Activated T-cell treated with anti-CD3 and anti-CD28 coated beads, Interleukin-2, amount 50 U/mL, for 72 hours (primary cell): Measurements from ENCODE around the gene TUBB1. TPM values are rescaled to one million over a fixed set of nuclear protein-coding genes. Genes with fewer than 3 reads are reported as not detected.
"Not testable (repeated sequence)": the region's sequence is repeated elsewhere in the genome, so short reads cannot be mapped to it uniquely, and the experiment has no call there.

Experiments
- ATAC-seq, 2 donors: fragments of 150-1000 bp; cut with Tn5 transposase; replicated peaks in 1 of 2; 2 replicates each; pipeline ENCODE4 v1.10.0; 2021; ENCODE audit warnings: moderate library complexity in 2 of 2, mild to moderate bottlenecking in 1 of 2
- DNase-seq, 2 donors: peaks; one replicate each; pipeline ENCODE4 v3.0.0; 2021 to 2022; ENCODE audit warnings: mixed read lengths in 1 of 2
- H3K27ac Mint-ChIP-seq: one replicate; pipeline ENCODE4 v1.8.0; 2022; ENCODE audit warnings: mild to moderate bottlenecking, moderate library complexity, mixed read lengths
- H3K27me3 Mint-ChIP-seq: one replicate; pipeline ENCODE4 v1.8.0; 2022; ENCODE audit warnings: low read depth, mixed read lengths
- H3K36me3 Mint-ChIP-seq, 2 donors: one replicate each; pipeline ENCODE4 v1.8.0; 2022; ENCODE audit warnings: mixed read lengths in 2 of 2, mild to moderate bottlenecking in 1 of 2; ENCODE audit not compliant: insufficient read depth in 2 of 2
- H3K4me1 Mint-ChIP-seq: one replicate; pipeline ENCODE4 v1.8.0; 2022; ENCODE audit warnings: low read depth, mixed read lengths
- H3K4me3 Mint-ChIP-seq, 2 donors: one replicate each; pipeline ENCODE4 v1.8.0; 2022; ENCODE audit warnings: mild to moderate bottlenecking in 2 of 2, mixed read lengths in 2 of 2, moderate library complexity in 2 of 2
- H3K9me3 Mint-ChIP-seq, 2 donors: one replicate each; pipeline ENCODE4 v1.8.0; 2022; ENCODE audit warnings: mixed read lengths in 2 of 2
- total RNA-seq, 2 donors: library from RNA; stranded (reverse); gene quantifications; one replicate each; pipeline ENCODE4 v1.2.3, GENCODE V29; 2022

TUBB1 gene
- total RNA-seq, 2 donors from 2014 or later: not detected

DNA sequence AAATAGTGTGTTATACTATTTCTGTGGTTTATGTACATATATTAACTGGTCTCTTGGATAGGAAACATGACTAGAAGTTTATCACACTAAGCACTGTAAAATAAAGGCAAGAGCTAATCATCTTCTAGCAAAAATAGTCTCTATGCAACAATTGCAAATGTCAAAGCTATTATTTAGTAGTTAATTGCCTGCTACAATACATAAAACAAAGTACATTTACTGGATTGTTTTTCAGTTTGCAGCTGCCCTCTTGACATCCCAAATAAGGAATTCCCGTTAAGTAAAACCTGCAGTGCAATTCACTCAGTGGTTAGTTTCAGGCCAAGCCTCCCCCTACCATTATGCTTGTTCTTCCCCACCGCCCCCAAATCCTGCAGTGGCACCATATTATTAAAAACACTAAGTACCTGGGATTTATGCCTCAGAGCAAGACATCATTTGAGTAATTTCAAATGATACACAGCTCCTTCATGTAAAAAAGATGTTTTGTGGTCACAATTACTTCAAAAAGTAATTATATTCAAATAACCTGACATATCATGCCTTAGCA is 14.5 kb downstream of the TUBB1 start:
- ATAC-seq: no peak

DNA sequence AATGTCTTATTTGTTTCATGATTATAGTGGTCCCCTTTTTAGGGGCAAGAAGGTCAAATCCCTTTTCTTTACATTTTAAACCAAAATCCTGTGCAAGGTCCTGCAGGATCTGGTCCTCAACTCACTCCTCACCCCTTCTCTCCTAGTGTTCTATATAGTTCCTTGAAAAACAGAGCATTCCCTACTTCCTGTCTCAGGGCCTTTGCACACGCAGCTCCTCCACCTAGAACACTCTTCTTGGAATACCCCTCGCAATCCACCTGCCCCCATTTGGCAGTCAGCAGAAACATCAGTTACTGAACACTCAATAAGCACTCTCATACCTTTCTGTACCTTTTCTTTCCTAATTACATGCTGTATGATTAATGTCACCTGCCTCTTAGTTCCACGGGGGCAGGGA is 16.2 kb downstream of the TUBB1 start:
- DNase-seq (no peak), ATAC-seq (no peak)
- Mint-ChIP-seq H3K4me1 (peaks cover 77% of the 10 kb centered on the region), H3K4me3 (no peak overlapping the region), H3K27ac (peak overlapping the region; percentile 66), H3K36me3 (peaks cover 13 to 45% of the 10 kb centered on the region in 2 donors), H3K27me3 (no peaks in the 10 kb centered on the region), H3K9me3 (no peaks in the 10 kb centered on the region)

More for the DNA sequence above, 14.5 kb downstream of the TUBB1 start:
- no peak overlapping the region for H3K27ac Mint-ChIP-seq
- H3K4me1 Mint-ChIP-seq: peaks cover 77% of the 10 kb centered on the region
- no peak for DNase-seq
- H3K36me3 Mint-ChIP-seq: peaks cover 14 to 52% of the 10 kb centered on the region in 2 donors
- H3K9me3 Mint-ChIP-seq: no peaks in the 10 kb centered on the region
- peak overlapping the region in 1 of 2 donors; percentile 40 for H3K4me3 Mint-ChIP-seq
- H3K27me3 Mint-ChIP-seq: no peaks in the 10 kb centered on the region

DNA sequence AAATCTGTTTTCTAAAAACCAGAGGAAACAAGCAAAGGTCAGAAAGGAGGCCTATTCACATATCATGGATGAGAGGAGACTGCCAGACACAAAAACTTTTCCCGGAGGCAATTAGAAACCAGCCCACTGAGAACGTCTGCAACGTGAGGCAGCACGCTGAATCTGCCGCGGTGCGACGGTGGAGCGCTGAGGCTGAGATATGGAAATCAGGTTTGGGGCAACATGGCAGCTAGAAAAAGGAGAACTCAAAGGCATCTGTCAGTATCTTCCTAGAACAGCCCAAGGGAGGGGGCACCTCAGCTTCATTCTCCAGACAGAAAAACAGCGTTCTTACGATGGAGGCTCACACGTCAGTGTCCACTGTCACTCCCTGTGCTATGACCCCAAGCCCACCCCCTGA is 18.2 kb downstream of the TUBB1 start:
- peaks cover 80% of the 10 kb centered on the region for H3K4me1 Mint-ChIP-seq
- ATAC-seq: no peak
- peak overlapping the region; percentile 83 for H3K27ac Mint-ChIP-seq
- peaks cover 16 to 48% of the 10 kb centered on the region in 2 donors for H3K36me3 Mint-ChIP-seq
- peak overlapping the region in 1 of 2 donors; percentile 42 for H3K4me3 Mint-ChIP-seq
- no peaks in the 10 kb centered on the region for H3K9me3 Mint-ChIP-seq
- DNase-seq: no peak
- no peaks in the 10 kb centered on the region for H3K27me3 Mint-ChIP-seq

DNA sequence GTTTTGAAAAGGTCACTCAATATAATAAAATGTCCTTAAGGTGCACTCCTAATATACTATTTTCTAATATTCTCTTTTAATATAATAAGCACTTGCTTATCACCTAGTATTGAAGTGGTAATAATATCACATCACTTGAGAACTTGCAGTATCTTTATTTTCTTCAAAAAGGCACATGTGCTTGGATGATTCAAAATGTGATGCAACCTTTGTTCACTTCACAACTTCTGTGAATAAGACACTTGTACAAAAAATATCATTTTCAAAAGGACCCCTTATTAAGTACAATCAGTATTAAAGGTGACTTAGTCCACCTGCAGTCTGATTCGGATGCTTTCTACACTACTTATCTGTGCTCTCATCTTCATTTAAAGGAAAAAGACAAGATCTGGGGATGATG is 20.0 kb downstream of the TUBB1 start:
- Mint-ChIP-seq H3K27me3 (no peaks in the 10 kb centered on the region), H3K4me1 (peaks cover 80% of the 10 kb centered on the region), H3K27ac (peak overlapping the region; percentile 51), H3K4me3 (peak overlapping the region; percentile 80 to 87), H3K9me3 (no peaks in the 10 kb centered on the region), H3K36me3 (peaks cover 16 to 44% of the 10 kb centered on the region in 2 donors)
- ATAC-seq (no peak), DNase-seq (no peak)

DNA sequence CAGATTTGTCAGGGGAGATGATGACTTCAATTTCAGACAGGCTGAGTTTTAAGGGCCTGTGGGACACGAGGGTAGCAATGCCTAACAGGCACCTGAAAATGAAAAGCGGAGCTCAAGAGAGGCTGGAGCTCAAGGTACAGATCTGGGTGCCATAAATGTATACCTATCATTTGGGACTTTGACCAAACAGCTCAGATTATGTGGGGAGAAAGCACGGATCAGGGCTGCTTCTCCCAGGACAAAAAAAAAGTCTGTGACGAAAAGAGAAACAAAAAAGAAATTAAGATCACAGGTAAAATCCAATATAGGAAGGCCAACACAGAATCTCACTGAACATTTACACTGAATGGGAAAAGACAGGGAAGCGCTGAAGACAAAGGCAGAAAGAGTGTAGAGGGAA is 21.4 kb downstream of the TUBB1 start:
- H3K27me3 Mint-ChIP-seq: no peaks in the 10 kb centered on the region
- no peaks in the 10 kb centered on the region for H3K9me3 Mint-ChIP-seq
- H3K36me3 Mint-ChIP-seq: peaks cover 12 to 37% of the 10 kb centered on the region in 2 donors
- H3K4me3 Mint-ChIP-seq: peak overlapping the region; percentile 80 to 87
- peaks cover 67% of the 10 kb centered on the region for H3K4me1 Mint-ChIP-seq
- H3K27ac Mint-ChIP-seq: peak overlapping the region; percentile 51
- ATAC-seq (no peak), DNase-seq (no peak)

DNA sequence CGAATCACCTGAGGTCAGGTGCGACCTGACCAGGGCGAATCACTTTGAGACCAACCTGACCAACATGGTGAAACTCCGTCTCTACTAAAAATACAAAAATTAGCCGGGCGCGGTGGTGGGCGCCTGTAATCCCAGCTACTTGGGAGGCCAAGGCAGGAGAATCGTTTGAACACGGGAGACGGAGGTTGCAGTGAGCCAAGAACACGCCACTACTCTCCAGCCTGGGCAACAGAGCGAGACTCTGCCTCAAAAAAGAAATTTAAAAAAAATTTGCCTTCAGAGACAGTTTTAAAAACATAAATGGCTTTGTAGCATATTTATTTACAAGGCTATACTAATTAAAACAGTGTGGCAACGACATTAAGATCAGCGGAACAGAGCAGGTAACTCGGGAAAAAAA is 22.3 kb downstream of the TUBB1 start:
- Mint-ChIP-seq H3K4me3 (peak overlapping the region; percentile 80 to 87), H3K27ac (peak overlapping the region; percentile 51), H3K36me3 (peaks cover 9 to 30% of the 10 kb centered on the region in 2 donors), H3K4me1 (peaks cover 62% of the 10 kb centered on the region)
- not testable (repeated sequence) for H3K27me3 Mint-ChIP-seq, H3K9me3 Mint-ChIP-seq, DNase-seq, ATAC-seq

DNA sequence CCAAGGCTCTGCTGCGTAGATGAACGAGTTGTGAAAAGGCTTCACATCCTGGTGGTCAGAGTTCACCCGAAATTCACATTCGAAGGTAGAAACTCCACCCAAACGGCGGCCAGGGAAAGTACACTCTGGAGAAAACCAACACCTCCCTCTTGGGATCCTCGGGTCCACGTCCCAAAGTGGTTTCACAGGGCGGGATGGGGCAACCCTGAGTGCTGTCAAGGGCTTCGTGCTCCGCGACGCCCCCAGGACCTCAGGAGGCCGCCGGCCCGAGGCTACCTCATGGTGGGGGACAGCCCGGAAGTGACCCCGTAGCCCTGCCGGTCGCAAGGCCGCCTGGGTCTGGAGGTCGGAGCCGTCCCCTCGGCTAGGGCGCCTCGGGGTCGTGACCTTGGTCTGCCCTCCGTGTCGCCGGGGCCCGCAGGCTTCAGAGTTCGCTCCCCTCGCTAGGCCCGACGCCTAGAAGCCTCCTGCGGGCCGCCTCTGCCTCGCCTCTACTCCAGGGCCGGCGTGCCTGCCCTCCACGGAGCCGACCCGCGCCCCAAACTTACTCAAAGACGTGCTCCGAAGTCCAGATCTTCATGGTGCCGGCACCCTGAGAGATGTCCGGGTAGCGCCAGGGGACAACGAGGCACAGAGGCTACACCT is 23.0 kb downstream of the TUBB1 start, which contains the start of gene PRELID3B:
PRELID3B (minus strand) TSS at position 636 of the 645 bp plus-strand sequence; CDS start at position 580, 56 bp downstream.
- Mint-ChIP-seq H3K36me3 (peaks cover 9 to 22% of the 10 kb centered on the region in 2 donors), H3K27me3 (no peaks in the 10 kb centered on the region), H3K27ac (peak within 1 kb of the TSS; percentile 98), H3K9me3 (no peaks in the 10 kb centered on the region), H3K4me1 (peaks cover 57% of the 10 kb centered on the region), H3K4me3 (peak within 1 kb of the TSS; percentile 87 to 94)
- ATAC-seq (peak; percentile 45 to 58), DNase-seq (peak in 1 of 2 donors; percentile 46)

DNA sequence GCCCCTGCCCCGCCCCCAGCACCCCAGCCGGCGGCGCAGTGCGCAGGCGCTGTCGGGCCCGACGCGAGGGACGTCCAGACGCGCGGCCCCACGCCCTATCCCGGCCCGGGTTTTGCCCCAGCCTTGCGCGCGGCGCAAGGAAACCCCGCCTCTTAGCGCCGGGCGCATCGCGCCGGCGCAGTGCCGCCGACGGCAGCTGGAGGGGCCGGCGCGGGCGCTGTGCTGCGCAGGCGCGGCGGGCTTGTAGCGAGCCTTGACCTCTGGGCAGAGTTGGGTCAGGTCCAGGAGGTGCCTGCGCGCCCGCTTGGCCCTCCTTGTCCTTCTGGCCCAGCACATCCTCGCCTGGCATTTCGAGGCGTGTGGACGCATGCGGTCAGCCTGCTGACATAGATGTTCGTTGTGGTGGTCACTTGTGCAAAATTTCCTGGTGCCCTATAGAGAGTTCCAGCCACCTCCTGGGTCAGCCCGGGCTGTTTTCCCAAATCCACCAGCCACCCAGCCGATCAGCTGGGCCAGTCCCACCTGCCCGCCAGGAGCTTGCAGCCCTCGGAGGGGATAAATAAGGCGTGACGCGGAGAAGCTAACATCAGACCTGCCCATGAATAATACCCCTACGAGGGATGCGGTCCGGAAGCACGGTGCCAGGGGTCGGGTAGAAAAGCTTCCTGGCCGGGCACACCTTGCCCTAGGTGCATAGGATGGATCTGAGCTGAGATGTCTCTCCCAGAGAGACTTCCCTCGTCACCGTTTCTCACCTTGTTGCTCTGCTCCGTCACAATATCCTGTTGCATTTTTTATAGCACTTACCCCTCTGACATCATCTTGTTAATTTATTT is 23.8 kb downstream of the TUBB1 start:
- Mint-ChIP-seq H3K4me1 (peaks cover 58% of the 10 kb centered on the region), H3K27ac (peak overlapping the region; percentile 98), H3K27me3 (no peaks in the 10 kb centered on the region), H3K9me3 (peaks cover 0 to 2% of the 10 kb centered on the region in 2 donors), H3K36me3 (peaks cover 8 to 17% of the 10 kb centered on the region in 2 donors), H3K4me3 (peak overlapping the region; percentile 87 to 94)
- DNase-seq: peak; percentile 96 to 98
- peak; percentile 96 for ATAC-seq

DNA sequence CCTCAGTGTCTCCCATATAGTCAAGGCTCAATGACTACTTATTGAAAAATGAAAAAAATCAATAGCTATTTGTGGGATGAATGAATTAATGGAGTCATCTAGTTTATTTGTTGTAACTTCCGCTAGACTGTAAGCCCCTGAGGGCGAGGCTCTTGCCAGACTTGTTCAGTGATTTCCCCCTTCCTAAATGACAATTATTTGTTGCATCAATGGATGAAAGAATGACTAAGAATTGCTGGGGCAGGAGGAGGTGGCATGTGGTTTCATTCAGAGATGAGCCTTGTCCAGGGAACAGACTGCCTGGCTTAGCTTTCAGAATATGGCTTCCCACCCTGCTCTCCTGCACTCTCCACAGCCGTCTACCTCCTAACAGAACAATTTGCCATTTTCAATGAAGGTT is 24.5 kb downstream of the TUBB1 start:
- no peak for ATAC-seq
- H3K4me1 Mint-ChIP-seq: peaks cover 59% of the 10 kb centered on the region
- peaks cover 0 to 2% of the 10 kb centered on the region in 2 donors for H3K9me3 Mint-ChIP-seq
- H3K27me3 Mint-ChIP-seq: no peaks in the 10 kb centered on the region
- DNase-seq: peak; percentile 18 to 22
- H3K36me3 Mint-ChIP-seq: peaks cover 8 to 17% of the 10 kb centered on the region in 2 donors
- peak overlapping the region; percentile 98 for H3K27ac Mint-ChIP-seq
- peak overlapping the region; percentile 87 to 94 for H3K4me3 Mint-ChIP-seq

DNA sequence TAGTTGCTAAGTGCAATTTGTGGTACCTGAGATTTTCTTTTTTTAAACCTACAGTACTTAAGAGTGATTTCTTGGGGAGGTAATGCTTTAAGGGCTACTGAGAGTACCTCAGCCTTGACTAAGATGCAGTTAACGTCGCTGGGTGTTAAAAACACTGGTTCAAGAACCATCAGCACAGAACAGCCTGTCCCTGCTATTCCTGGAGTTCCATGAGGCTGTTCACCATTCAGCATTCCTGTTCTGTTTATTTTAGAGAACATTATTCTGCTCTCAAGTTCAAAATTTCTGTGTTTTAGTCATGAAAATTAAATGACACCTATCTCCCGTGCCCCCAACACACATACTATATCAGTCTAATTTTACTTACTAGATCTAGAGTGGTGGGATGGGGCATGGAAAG is 25.1 kb downstream of the TUBB1 start:
- Mint-ChIP-seq H3K27ac (no peak overlapping the region), H3K9me3 (peaks cover 0 to 2% of the 10 kb centered on the region in 2 donors), H3K36me3 (peaks cover 8 to 17% of the 10 kb centered on the region in 2 donors), H3K4me3 (no peak overlapping the region), H3K4me1 (peaks cover 53% of the 10 kb centered on the region), H3K27me3 (peaks cover 3% of the 10 kb centered on the region)
- ATAC-seq: no peak
- no peak for DNase-seq

DNA sequence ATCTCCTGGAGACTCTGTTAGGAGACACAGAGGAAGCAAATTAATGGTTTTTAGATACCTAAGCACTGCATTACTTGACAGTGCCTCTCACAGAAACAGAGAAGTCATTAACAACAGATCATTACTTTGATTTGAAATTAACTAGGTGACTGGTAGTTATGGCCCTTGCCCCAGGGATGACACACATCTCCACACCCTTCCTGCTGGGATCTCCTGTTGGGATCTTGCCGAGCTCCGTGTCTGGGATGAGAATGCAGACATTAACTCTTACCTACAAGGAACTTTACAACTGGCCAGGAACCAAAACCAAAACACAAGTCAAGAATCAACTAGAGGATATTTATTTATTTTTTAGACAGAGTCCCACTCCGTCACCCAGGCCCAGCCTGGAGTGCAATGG is 25.6 kb downstream of the TUBB1 start:
- Mint-ChIP-seq H3K4me1 (peaks cover 48% of the 10 kb centered on the region), H3K9me3 (peaks cover 0 to 2% of the 10 kb centered on the region in 2 donors), H3K36me3 (peaks cover 8 to 16% of the 10 kb centered on the region in 2 donors), H3K4me3 (no peak overlapping the region), H3K27ac (no peak overlapping the region), H3K27me3 (peaks cover 5% of the 10 kb centered on the region)
- no peak for ATAC-seq
- DNase-seq: no peak

DNA sequence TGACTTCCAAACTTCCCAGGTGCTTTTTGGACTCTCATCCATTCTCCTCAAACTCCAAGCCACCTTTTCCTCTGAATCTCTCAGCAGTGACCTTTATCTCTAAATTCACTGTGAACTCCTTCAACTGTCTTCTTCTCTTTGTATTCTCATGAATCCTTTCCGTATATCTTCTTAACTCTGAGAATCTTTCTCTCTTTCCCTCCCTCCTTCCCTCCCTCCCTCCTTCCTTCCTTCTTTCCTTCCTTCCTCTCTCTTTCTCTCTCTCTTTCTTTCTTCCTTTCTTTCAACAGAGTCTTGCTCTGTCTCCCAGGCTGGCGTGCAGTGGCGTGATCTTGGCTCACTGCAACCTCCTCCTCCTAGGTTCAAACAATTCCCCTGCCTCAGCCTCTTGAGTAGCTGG is 27.6 kb downstream of the TUBB1 start:
- Mint-ChIP-seq H3K4me3 (no peak overlapping the region), H3K27me3 (peaks cover 5% of the 10 kb centered on the region), H3K27ac (no peak overlapping the region), H3K9me3 (peaks cover 0 to 2% of the 10 kb centered on the region in 2 donors), H3K4me1 (peaks cover 29% of the 10 kb centered on the region), H3K36me3 (peaks cover 2% of the 10 kb centered on the region in 2 donors)
- no peak for ATAC-seq
- DNase-seq: no peak
